Neural cell (in vitro differentiated cells): ENCODE data around the gene TIAM1.

Source experiments
- CTCF ChIP-seq: fragments of 450-650 bp; IDR thresholded peaks from 2 replicates; pipeline ENCODE4 v1.5.1; 2014; ENCODE audit warnings: antibody characterized with exemption, mild to moderate bottlenecking, moderate library complexity; ENCODE audit not compliant: poor library complexity, severe bottlenecking
- EP300 ChIP-seq: fragments of 450-650 bp; conservative IDR thresholded peaks from 2 replicates; pipeline ENCODE4 v1.6.1; 2014; ENCODE audit warnings: antibody characterized with exemption, mild to moderate bottlenecking, moderate library complexity; ENCODE audit not compliant: poor library complexity, severe bottlenecking
- EZH2 ChIP-seq: fragments of 200-600, 300-800 bp; shearing (Covaris generic), sonication (generic); IDR thresholded peaks from 2 replicates; pipeline ENCODE4 v1.6.1; 2014; ENCODE audit warnings: antibody characterized with exemption, low read length, borderline replicate concordance, mild to moderate bottlenecking; ENCODE audit not compliant: insufficient read depth, poor library complexity, severe bottlenecking
- REST ChIP-seq: IDR thresholded peaks from 2 replicates; pipeline ENCODE4 v1.6.1; 2012; ENCODE audit warnings: borderline replicate concordance
- SMC3 ChIP-seq: fragments of 450-650 bp; conservative IDR thresholded peaks from 2 replicates; pipeline ENCODE4 v1.6.1; 2014; ENCODE audit warnings: antibody characterized with exemption, mild to moderate bottlenecking, moderate library complexity; ENCODE audit not compliant: poor library complexity
- TAF1 ChIP-seq: IDR thresholded peaks from 2 replicates; pipeline ENCODE4 v1.6.1; 2012; ENCODE audit warnings: low read depth

GRCh38 chr21:31133243-31133830 is 210.7 kb downstream of the TIAM1 start:
- TF ChIP-seq CTCF (no peak), EP300 (no peak), EZH2 (no peak), REST (no peak), SMC3 (no peak), TAF1 (no peak)
